HepG2 (cell line): ENCODE results near the gene NEK9. TPM values are rescaled to one million over a fixed set of nuclear protein-coding genes. Genes with fewer than 3 reads are reported as not detected.

Experiments
- ATAC-seq: fragments of 200-7000 bp; cut with Tn5 transposase; 3 replicates; pipeline ENCODE4 v1.9.1; 2020; ENCODE audit warnings: mild to moderate bottlenecking, moderate library complexity
- BruUV-seq: library from RNA; stranded (reverse); fragments of 400-500 nt; replicated peaks from 2 replicates; lab custom pipeline; 2021; lab: Mats Ljungman, UMichigan
- CTCF ChIA-PET: fragments of 300-600 bp; formaldehyde crosslinking; extraction: SDS; loops from one replicate; lab custom pipeline; 2021; ENCODE audit warnings: low total read pairs, inconsistent platforms, low intra/inter-chr PET ratio; lab: Yijun Ruan, JAX
- POLR2A ChIA-PET: fragments of 350-600 bp; sonication (Branson Sonifier 250); formaldehyde crosslinking; loops from one replicate; lab custom pipeline; 2020; ENCODE audit warnings: antibody characterized with exemption, inconsistent platforms; lab: Yijun Ruan, JAX
- DNase-seq: peaks from one replicate; pipeline ENCODE4 v3.0.0-alpha.2; 2015; ENCODE audit warnings: low spot score
- FAIRE-seq: peaks from 3 replicates; lab custom pipeline; 2011; peaks lifted over from hg19 to GRCh38; lab: Jason Lieb, UNC
- H2AFZ ChIP-seq: one replicate; pipeline ENCODE4 v1.6.1; 2011; ENCODE audit warnings: low read length, inconsistent platforms
- H3K27ac ChIP-seq: fragments of 300-600 bp; 3 replicates; pipeline ENCODE4 v1.8.0; 2011; ENCODE audit warnings: mixed run types, mild to moderate bottlenecking, mixed read lengths, low read length, inconsistent platforms; ENCODE audit not compliant: insufficient read depth; ENCODE audit errors: extremely low read length
- H3K27me3 ChIP-seq, 2 experiments: fragments of 200-600 bp in 1 of 2; 2 replicates in 1 of 2; 3 replicates in 1 of 2; pipeline versions ENCODE4 v1.6.0 to v1.8.0; 2011; ENCODE audit warnings: low read length in 2 of 2, mild to moderate bottlenecking in 2 of 2, moderate library complexity in 2 of 2, inconsistent platforms in 1 of 2; ENCODE audit not compliant: insufficient read depth in 2 of 2, control insufficient read depth in 1 of 2
- H3K36me3 ChIP-seq, 2 experiments: fragments of 200-600 bp in 1 of 2; replicated peaks in 1 of 2; 2 replicates in 1 of 2; 3 replicates in 1 of 2; pipeline versions ENCODE4 v1.5.1 to v1.8.0; 2011; ENCODE audit warnings: low read length in 2 of 2, inconsistent platforms in 1 of 2; ENCODE audit not compliant: insufficient read depth in 2 of 2, control insufficient read depth in 1 of 2
- H3K4me1 ChIP-seq: 2 replicates; pipeline ENCODE4 v1.5.1; 2012; ENCODE audit warnings: low read length, inconsistent platforms; ENCODE audit not compliant: insufficient read depth
- H3K4me2 ChIP-seq: 2 replicates; pipeline ENCODE4 v1.6.0; 2011; ENCODE audit warnings: low read depth, low read length, inconsistent platforms
- H3K4me3 ChIP-seq, 3 experiments: fragments of 200-600 bp in 1 of 3; sonication (generic), shearing (Covaris generic) in 1 of 3; replicated peaks in 1 of 3; 2 replicates each; pipeline ENCODE4 v1.5.1; 2011 to 2016; ENCODE audit warnings: low read length in 3 of 3, inconsistent platforms in 2 of 3, low read depth in 2 of 3, mild to moderate bottlenecking in 2 of 3, control low read depth in 1 of 3, mixed read lengths in 1 of 3; ENCODE audit not compliant: insufficient read depth in 1 of 3
- H3K79me2 ChIP-seq: one replicate; pipeline ENCODE4 v1.6.1; 2011; ENCODE audit warnings: low read length, inconsistent platforms; ENCODE audit not compliant: insufficient read depth
- H3K9ac ChIP-seq: 2 replicates; pipeline ENCODE4 v1.6.0; 2011; ENCODE audit warnings: mild to moderate bottlenecking, low read depth, low read length, inconsistent platforms; ENCODE audit not compliant: insufficient read depth
- H3K9me3 ChIP-seq: 2 replicates; pipeline ENCODE4 v1.5.1; 2012; ENCODE audit warnings: mild to moderate bottlenecking, low read length
- H4K20me1 ChIP-seq: 2 replicates; pipeline ENCODE4 v1.6.0; 2011; ENCODE audit warnings: inconsistent platforms, mild to moderate bottlenecking, low read length, moderate library complexity; ENCODE audit not compliant: insufficient read depth
- ASH2L ChIP-seq: fragments of 300-600, 200-600 bp; sonication (generic); IDR thresholded peaks from 2 replicates; pipeline ENCODE4 v1.7.0; 2017; ENCODE audit warnings: low read depth, mild to moderate bottlenecking, moderate library complexity, mixed read lengths, low read length; ENCODE audit not compliant: insufficient read length
- CHD4 ChIP-seq: fragments of 200-600 bp; sonication (generic); IDR thresholded peaks from 2 replicates; pipeline ENCODE4 v1.7.0; 2017; ENCODE audit warnings: mild to moderate bottlenecking, low read length, borderline replicate concordance
- IKZF1 ChIP-seq: fragments of 450-650 bp; IDR thresholded peaks from 2 replicates; pipeline ENCODE4 v1.7.1; 2016
- JDP2 ChIP-seq: sonication (generic); formaldehyde crosslinking; IDR thresholded peaks from 2 replicates; pipeline ENCODE4 v1.8.1; 2022; ENCODE audit warnings: missing genetic modification reagents, borderline replicate concordance
- LCORL ChIP-seq, 2 experiments: fragments of 450-650 bp in 1 of 2; sonication (generic) in 1 of 2; formaldehyde crosslinking in 1 of 2; IDR thresholded peaks; 2 replicates each; pipeline versions ENCODE4 v1.5.0 to v1.6.1; 2017 to 2020; ENCODE audit warnings: antibody characterized with exemption in 1 of 2, missing genetic modification reagents in 1 of 2
- MXD3 ChIP-seq: IDR thresholded peaks from 2 replicates; pipeline ENCODE4 v1.6.1; 2016; ENCODE audit warnings: mild to moderate bottlenecking, missing biosample characterization, missing genetic modification reagents
- NFE2L2 ChIP-seq: fragments of 150-350 bp; IDR thresholded peaks from 2 replicates; pipeline ENCODE4 v1.6.1; 2014; ENCODE audit warnings: low read length
- NPAS2 ChIP-seq: sonication (generic); formaldehyde crosslinking; IDR thresholded peaks from 2 replicates; pipeline ENCODE4 v1.8.0; 2022; ENCODE audit warnings: mild to moderate bottlenecking, missing genetic modification reagents, borderline replicate concordance
- NR2F1 ChIP-seq, 2 experiments: fragments of 450-650 bp in 1 of 2; formaldehyde crosslinking in 1 of 2; IDR thresholded peaks; 2 replicates each; pipeline versions ENCODE4 v1.5.0 to v1.6.1; 2016 to 2020; ENCODE audit warnings: mild to moderate bottlenecking in 1 of 2, missing compliant biosample characterization in 1 of 2, missing genetic modification reagents in 1 of 2, moderate library complexity in 1 of 2
- PAWR ChIP-seq: sonication (generic); formaldehyde crosslinking; IDR thresholded peaks from 2 replicates; pipeline ENCODE4 v1.4.0; 2020; ENCODE audit warnings: missing genetic modification reagents, mild to moderate bottlenecking, borderline replicate concordance
- SMC3 ChIP-seq: IDR thresholded peaks from 2 replicates; pipeline ENCODE4 v1.6.1; 2011; ENCODE audit warnings: low read length, improper control_type of control experiment
- SP140L ChIP-seq: sonication (generic); formaldehyde crosslinking; IDR thresholded peaks from 2 replicates; pipeline ENCODE4 v1.4.0; 2020; ENCODE audit warnings: missing genetic modification reagents, borderline replicate concordance
- ZFP1 ChIP-seq: IDR thresholded peaks from 2 replicates; pipeline ENCODE4 v1.6.1; 2016
- ZMYM3 ChIP-seq: sonication (generic); formaldehyde crosslinking; IDR thresholded peaks from 2 replicates; pipeline ENCODE4 v1.5.1; 2020; ENCODE audit warnings: mild to moderate bottlenecking, missing genetic modification reagents
- ZNF564 ChIP-seq: sonication (generic); formaldehyde crosslinking; IDR thresholded peaks from 2 replicates; pipeline ENCODE4 v1.8.1; 2023; ENCODE audit warnings: mild to moderate bottlenecking, missing genetic modification reagents
- ZNF574 ChIP-seq: sonication (generic); formaldehyde crosslinking; IDR thresholded peaks from 2 replicates; pipeline ENCODE4 v1.4.0; 2020; ENCODE audit warnings: missing genetic modification reagents
- ZNF775 ChIP-seq: sonication (generic); formaldehyde crosslinking; IDR thresholded peaks from 2 replicates; pipeline ENCODE4 v1.4.0; 2020; ENCODE audit warnings: missing genetic modification reagents, mild to moderate bottlenecking, moderate library complexity, borderline replicate concordance
- ZSCAN20 ChIP-seq: sonication (generic); formaldehyde crosslinking; IDR thresholded peaks from 2 replicates; pipeline ENCODE4 v1.4.0; 2020; ENCODE audit warnings: missing genetic modification reagents, mild to moderate bottlenecking, borderline replicate concordance
- ZZZ3 ChIP-seq: sonication (generic); formaldehyde crosslinking; IDR thresholded peaks from 2 replicates; pipeline ENCODE4 v1.4.0; 2020; ENCODE audit warnings: missing genetic modification reagents, mild to moderate bottlenecking, borderline replicate concordance
- WGBS: methylation state at CpG from one replicate; pipeline ENCODE4 v1.1.6; 2017; ENCODE audit warnings: low lambda C conversion rate; 5-methylcytosine and 5-hydroxymethylcytosine counted together
- in situ Hi-C: cut with HindIII; loops from 2 replicates; pipeline ENCODE4 v1.10.0; 2017; ENCODE audit warnings: low pct_unique_long_range_greater_than_20kb; ENCODE audit not compliant: extremely low pct_ligation_motif_present
- intact Hi-C: fragments of 100-400 bp; cut with micrococcal nuclease; formaldehyde crosslinking; loops from one replicate; pipeline ENCODE4 v1.10.0; 2022; ENCODE audit not compliant: unreplicated experiment
- polyA plus RNA-seq, 8 experiments: library from polyadenylated mRNA; depleted of rRNA in 3 of 8; stranded (reverse) in 7 of 8; unstranded in 1 of 8; fragments of >200 nt; fragmentation: Illumina TruSeq in 4 of 8; extraction: Trizol in 4 of 8; gene quantifications; 2 replicates each; pipeline versions ENCODE4 v1.2.1 to v1.2.3, GENCODE V29; 2011 to 2016; ENCODE audit warnings: low read depth in 4 of 8, missing spikeins in 1 of 8, mixed read lengths in 1 of 8; ENCODE audit not compliant: insufficient read depth in 1 of 8
- total RNA-seq, 5 experiments: library from RNA; depleted of rRNA; stranded (reverse); fragments of >200 nt; fragmentation: Illumina TruSeq; extraction: Trizol; gene quantifications; 2 replicates each; pipeline ENCODE4 v1.2.3, GENCODE V29; 2016; ENCODE audit warnings: low read depth in 1 of 5
- TF ChIP-seq, protein P1 (sequence below): sonication (generic); formaldehyde crosslinking; IDR thresholded peaks from 2 replicates; pipeline ENCODE4 v1.4.0; 2020; ENCODE audit warnings: missing genetic modification reagents, borderline replicate concordance

NEK9 gene
- total and polyA plus RNA-seq, 2 of the 13 experiments (the other 11 are each of a cell fraction or from before 2014, with no cell fraction given) = 16.5 to 27.3 TPM

- TF ChIP-seq ZMYM3 (CRISPR knock-in tag) (no peak), ZSCAN20 (no peak), NPAS2 (CRISPR knock-in tag) (no peak), SMC3 (peak; percentile 92)
Observed at GRCh38 chr14:75132382-75133086, 5.7 kb upstream of the NEK9 start (continued).

DNA sequence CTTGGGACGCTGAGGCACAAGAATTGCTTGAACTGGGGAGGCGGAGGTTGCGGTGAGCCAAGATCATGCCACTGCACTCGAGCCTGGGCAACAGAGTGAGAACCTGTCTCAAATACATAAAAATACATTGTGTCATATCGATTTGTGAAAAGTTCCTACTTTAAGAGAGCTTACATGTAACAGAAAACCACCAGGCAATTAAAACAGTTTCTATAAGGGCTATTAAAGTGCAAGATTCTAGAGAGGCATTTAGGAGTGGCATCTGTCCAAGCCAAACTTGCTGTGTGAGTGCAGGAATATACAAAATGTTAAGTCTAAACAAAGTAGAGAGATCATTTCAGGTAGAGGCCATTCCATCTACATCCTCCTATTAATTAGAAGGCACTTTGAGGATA lies 1.7 kb upstream of the NEK9 start:
- Histone ChIP-seq H3K9ac (no peak overlapping the region), H3K4me2 (peak overlapping the region; percentile 87), H3K4me3 (no peak overlapping the region; a peak in 1 of 6 replicates), H2AFZ (no peak overlapping the region), H4K20me1 (no peaks in the 10 kb centered on the region), H3K9me3 (no peaks in the 10 kb centered on the region), H3K79me2 (peaks cover 26% of the 10 kb centered on the region), H3K27me3 (no peaks in the 10 kb centered on the region; a peak in 1 of 5 replicates), H3K36me3 (no peaks in the 10 kb centered on the region; a peak in 2 of 5 replicates), H3K4me1 (peaks cover 26% of the 10 kb centered on the region), H3K27ac (no peak overlapping the region)
- FAIRE-seq (no peak), DNase-seq (no peak), ATAC-seq (no peak)
- ChIA-PET CTCF (interaction anchor here (1.4 kb wide), 1 partner anchor 175 kb away, joined by 4 read pairs; no protein-coding TSS in a partner anchor), POLR2A (interaction anchor here (2.3 kb wide), 1 partner anchor 166 kb away, joined by 14 read pairs; no protein-coding TSS in a partner anchor)
- WGBS = 89% methylated on average over 5 of the region's 5 CpGs
- no TSS peak for BruUV-seq
- intact Hi-C loops = no loop called here
- in situ Hi-C loops = loop anchor here (10.0 kb wide), 1 partner anchor 356 kb away; no protein-coding TSS in a partner anchor
- TF ChIP-seq NR2F1 (CRISPR knock-in tag; IDR thresholded peaks at IDR 0.05) = no peak
- no peak for TF ChIP-seq PAWR (CRISPR knock-in tag)
- TF ChIP-seq SP140L (CRISPR knock-in tag) = no peak
- TF ChIP-seq NFE2L2 = no peak
- no peak for TF ChIP-seq CHD4
- no peak for TF ChIP-seq ASH2L
- no peak for TF ChIP-seq ZFP1 (CRISPR knock-in tag)
- no peak for TF ChIP-seq ZZZ3
- no peak for TF ChIP-seq JDP2
- no peak for TF ChIP-seq ZNF574 (CRISPR knock-in tag)
- TF ChIP-seq MXD3 = no peak
- TF ChIP-seq ZNF564 = no peak
- TF ChIP-seq, protein P1, sequence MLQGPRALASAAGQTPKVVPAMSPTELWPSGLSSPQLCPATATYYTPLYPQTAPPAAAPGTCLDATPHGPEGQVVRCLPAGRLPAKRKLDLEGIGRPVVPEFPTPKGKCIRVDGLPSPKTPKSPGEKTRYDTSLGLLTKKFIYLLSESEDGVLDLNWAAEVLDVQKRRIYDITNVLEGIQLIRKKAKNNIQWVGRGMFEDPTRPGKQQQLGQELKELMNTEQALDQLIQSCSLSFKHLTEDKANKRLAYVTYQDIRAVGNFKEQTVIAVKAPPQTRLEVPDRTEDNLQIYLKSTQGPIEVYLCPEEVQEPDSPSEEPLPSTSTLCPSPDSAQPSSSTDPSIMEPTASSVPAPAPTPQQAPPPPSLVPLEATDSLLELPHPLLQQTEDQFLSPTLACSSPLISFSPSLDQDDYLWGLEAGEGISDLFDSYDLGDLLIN = no peak
- no peak for TF ChIP-seq LCORL (IDR thresholded peaks at IDR 0.05)
- no peak for TF ChIP-seq LCORL (CRISPR knock-in tag; IDR thresholded peaks at IDR 0.05)
- TF ChIP-seq ZNF775 (CRISPR knock-in tag) = no peak
- no peak for TF ChIP-seq IKZF1
